ENCODE results near the gene TALDO1. TPM values are rescaled to one million over a fixed set of nuclear protein-coding genes. Genes with fewer than 3 reads are reported as not detected.

The TALDO1 gene
- total and polyA plus RNA-seq, 2 donors (not counting 1 experiment from before 2014, with no cell fraction given), result 136 to 150 TPM

GRCh38 chr11:726278-727220, 20.7 kb upstream of the TALDO1 start:
- Histone ChIP-seq H3K9ac (ENCODE audit: insufficient read depth, low read length) (no peak overlapping the region), H3K79me2 (ENCODE audit: control insufficient read depth, insufficient read depth, low read length) (no peaks in the 10 kb centered on the region), H4K20me1 (ENCODE audit: control insufficient read depth, extremely low read depth, insufficient read depth, low read length) (no peaks in the 10 kb centered on the region), H3K36me3 (ENCODE audit: control insufficient read depth, insufficient read depth, low read length) (peaks cover 5% of the 10 kb centered on the region), H3K4me1 (ENCODE audit: control insufficient read depth, extremely low read depth, insufficient read depth, low read length) (peaks cover 16% of the 10 kb centered on the region), H3K27ac (ENCODE audit: insufficient read depth, low read length) (no peak overlapping the region), H3K27me3 (ENCODE audit: control insufficient read depth, insufficient read depth, low read length) (peaks cover 13% of the 10 kb centered on the region), H3K4me2 (ENCODE audit: extremely low read depth, insufficient read depth, low read length) (no peak overlapping the region), H3K4me3 (replicated peaks in 1 of 4; ENCODE audit: control extremely low read depth in 1 of 4, insufficient read depth in 1 of 4, low read depth in 3 of 4, low read length in 4 of 4) (no peak overlapping the region), H3K9me3 (ENCODE audit: control insufficient read depth, insufficient read depth, low read depth, low read length) (no peaks in the 10 kb centered on the region), H2AFZ (ENCODE audit: low read length) (no peak overlapping the region)
- peak in 1 of 2 donors; percentile 68 for DNase-seq (ENCODE audit: low read depth in 2 of 2)
- TF ChIP-seq EZH2 (IDR thresholded peaks at IDR 0.05; ENCODE audit: low read length, missing control alignments) (no peak), CTCF (conservative IDR thresholded peaks at IDR 0.05 in 1 of 2, IDR thresholded peaks at IDR 0.05 in 1 of 2; ENCODE audit: low read depth in 1 of 2, low read length in 2 of 2) (no peak)

GRCh38 chr11:727281-727701, 20.0 kb upstream of the TALDO1 start:
- Histone ChIP-seq H3K36me3 (ENCODE audit: control insufficient read depth, insufficient read depth, low read length) (peaks cover 5% of the 10 kb centered on the region), H4K20me1 (ENCODE audit: control insufficient read depth, extremely low read depth, insufficient read depth, low read length) (no peaks in the 10 kb centered on the region), H3K27me3 (ENCODE audit: control insufficient read depth, insufficient read depth, low read length) (peaks cover 8% of the 10 kb centered on the region), H3K9ac (ENCODE audit: insufficient read depth, low read length) (no peak overlapping the region), H3K79me2 (ENCODE audit: control insufficient read depth, insufficient read depth, low read length) (no peaks in the 10 kb centered on the region), H3K4me2 (ENCODE audit: extremely low read depth, insufficient read depth, low read length) (no peak overlapping the region), H3K4me3 (replicated peaks in 1 of 4; ENCODE audit: control extremely low read depth in 1 of 4, insufficient read depth in 1 of 4, low read depth in 3 of 4, low read length in 4 of 4) (no peak overlapping the region), H3K27ac (ENCODE audit: insufficient read depth, low read length) (no peak overlapping the region), H3K4me1 (ENCODE audit: control insufficient read depth, extremely low read depth, insufficient read depth, low read length) (peaks cover 16% of the 10 kb centered on the region), H3K9me3 (ENCODE audit: control insufficient read depth, insufficient read depth, low read depth, low read length) (no peaks in the 10 kb centered on the region), H2AFZ (ENCODE audit: low read length) (no peak overlapping the region)
- TF ChIP-seq EZH2 (IDR thresholded peaks at IDR 0.05; ENCODE audit: low read length, missing control alignments) (no peak), CTCF (conservative IDR thresholded peaks at IDR 0.05 in 1 of 2, IDR thresholded peaks at IDR 0.05 in 1 of 2; ENCODE audit: low read depth in 1 of 2, low read length in 2 of 2) (no peak)
- no peak for DNase-seq (ENCODE audit: low read depth in 2 of 2)

- peak overlapping the region; percentile 25 for H3K4me2 ChIP-seq (ENCODE audit: extremely low read depth, insufficient read depth, low read length)
- peaks cover 16% of the 10 kb centered on the region for H3K4me1 ChIP-seq (ENCODE audit: control insufficient read depth, extremely low read depth, insufficient read depth, low read length)
- H3K36me3 ChIP-seq (ENCODE audit: control insufficient read depth, insufficient read depth, low read length), result peaks cover 5% of the 10 kb centered on the region
- peaks cover 7% of the 10 kb centered on the region for H3K27me3 ChIP-seq (ENCODE audit: control insufficient read depth, insufficient read depth, low read length)
- TF ChIP-seq EZH2 (IDR thresholded peaks at IDR 0.05; ENCODE audit: low read length, missing control alignments) (no peak), CTCF (conservative IDR thresholded peaks at IDR 0.05 in 1 of 2, IDR thresholded peaks at IDR 0.05 in 1 of 2; ENCODE audit: low read depth in 1 of 2, low read length in 2 of 2) (peak; percentile 78 to 95)
- no peaks in the 10 kb centered on the region for H3K9me3 ChIP-seq (ENCODE audit: control insufficient read depth, insufficient read depth, low read depth, low read length)
- H2AFZ ChIP-seq (ENCODE audit: low read length), result no peak overlapping the region
- DNase-seq (ENCODE audit: low read depth in 2 of 2), result peak; percentile 87 to 89
- H3K4me3 ChIP-seq (replicated peaks in 1 of 4; ENCODE audit: control extremely low read depth in 1 of 4, insufficient read depth in 1 of 4, low read depth in 3 of 4, low read length in 4 of 4), result no peak overlapping the region
- no peaks in the 10 kb centered on the region for H4K20me1 ChIP-seq (ENCODE audit: control insufficient read depth, extremely low read depth, insufficient read depth, low read length)
- no peak overlapping the region for H3K27ac ChIP-seq (ENCODE audit: insufficient read depth, low read length)
- no peaks in the 10 kb centered on the region for H3K79me2 ChIP-seq (ENCODE audit: control insufficient read depth, insufficient read depth, low read length)
- H3K9ac ChIP-seq (ENCODE audit: insufficient read depth, low read length), result no peak overlapping the region
Measured at GRCh38 chr11:727859-728748, 19.2 kb upstream of the TALDO1 start.
